Calu3 (cell line): ENCODE results near the gene C5orf63. TPM values are rescaled to one million over a fixed set of nuclear protein-coding genes. Genes with fewer than 3 reads are reported as not detected.

Experiments used
- BruUV-seq: library from RNA; stranded (reverse); fragments of 400-500 nt; replicated peaks from 2 replicates; lab custom pipeline; 2021; lab: Mats Ljungman, UMichigan
- CTCF ChIA-PET: fragments of 300-600 bp; sonication (Branson Sonifier 250); formaldehyde crosslinking; loops from one replicate; lab custom pipeline; 2022; ENCODE audit warnings: antibody characterized with exemption; lab: Charles Lee
- DNase-seq: peaks from one replicate; pipeline ENCODE4 v3.0.0; 2022
- H3K27ac Mint-ChIP-seq: one replicate; pipeline ENCODE4 v1.8.0; 2022; ENCODE audit warnings: mixed read lengths; ENCODE audit not compliant: unreplicated experiment
- H3K27me3 Mint-ChIP-seq: one replicate; pipeline ENCODE4 v1.8.0; 2022; ENCODE audit warnings: mixed read lengths; ENCODE audit not compliant: unreplicated experiment
- H3K36me3 Mint-ChIP-seq: one replicate; pipeline ENCODE4 v1.8.0; 2022; ENCODE audit warnings: mild to moderate bottlenecking, moderate library complexity, mixed read lengths; ENCODE audit not compliant: insufficient read depth, unreplicated experiment
- H3K4me1 Mint-ChIP-seq: one replicate; pipeline ENCODE4 v1.8.0; 2022; ENCODE audit warnings: mild to moderate bottlenecking, low read depth, mixed read lengths; ENCODE audit not compliant: unreplicated experiment
- H3K4me3 Mint-ChIP-seq: one replicate; pipeline ENCODE4 v1.8.0; 2022; ENCODE audit warnings: mild to moderate bottlenecking, low read depth, moderate library complexity, mixed read lengths; ENCODE audit not compliant: unreplicated experiment
- H3K9me3 Mint-ChIP-seq: one replicate; pipeline ENCODE4 v1.8.0; 2022; ENCODE audit warnings: low read depth, mixed read lengths; ENCODE audit not compliant: unreplicated experiment
- CTCF ChIP-seq: fragments of 200-600 bp; IDR thresholded peaks from one replicate; pipeline ENCODE4 v1.8.0; 2022; ENCODE audit warnings: antibody characterized with exemption; ENCODE audit not compliant: unreplicated experiment
- intact Hi-C: fragments of 100-400 bp; cut with micrococcal nuclease; formaldehyde crosslinking; loops from one replicate; pipeline ENCODE4 v1.10.0; 2022; ENCODE audit not compliant: unreplicated experiment
- total RNA-seq: library from RNA; stranded (reverse); gene quantifications from 2 replicates; pipeline ENCODE4 v1.2.3, GENCODE V29; 2022

Gene C5orf63
- total RNA-seq, 1 experiment from 2014 or later = 13.2 TPM

- H3K27ac Mint-ChIP-seq = peak overlapping the region; percentile 64
Observed at GRCh38 chr5:127004721-127005120, 68.6 kb downstream of the C5orf63 start.

GRCh38 chr5:127003798-127004495 is 69.4 kb downstream of the C5orf63 start:
- CTCF ChIA-PET = interaction anchor here (0.6 to 1.0 kb wide), 2 partner anchors 25 to 355 kb away, joined by 3 read pairs; no protein-coding TSS in a partner anchor
- H3K4me1 Mint-ChIP-seq = peaks cover 38% of the 10 kb centered on the region
- peak overlapping the region; percentile 64 for H3K27ac Mint-ChIP-seq
- H3K4me3 Mint-ChIP-seq = peak overlapping the region; percentile 53
- intact Hi-C loops = loop anchor here (2.0 to 5.0 kb wide), 3 partner anchors 23 to 87 kb away; partner anchors contain the start of gene C5orf63
- no peak for TF ChIP-seq CTCF
- peaks cover 8% of the 10 kb centered on the region for H3K36me3 Mint-ChIP-seq
- H3K9me3 Mint-ChIP-seq = peaks cover 4% of the 10 kb centered on the region
- DNase-seq = peak; percentile 80
- BruUV-seq = no TSS peak
- no peaks in the 10 kb centered on the region for H3K27me3 Mint-ChIP-seq

More at GRCh38 chr5:127004721-127005120, 68.6 kb downstream of the C5orf63 start:
- DNase-seq = no peak
- Mint-ChIP-seq H3K4me1 (peaks cover 38% of the 10 kb centered on the region), H3K27me3 (no peaks in the 10 kb centered on the region), H3K9me3 (peaks cover 4% of the 10 kb centered on the region), H3K36me3 (peaks cover 8% of the 10 kb centered on the region), H3K4me3 (no peak overlapping the region)
- intact Hi-C loops = loop anchor here (2.0 to 5.0 kb wide), 3 partner anchors 22 to 87 kb away; partner anchors contain the start of gene C5orf63
- TF ChIP-seq CTCF = no peak
- no TSS peak for BruUV-seq
- CTCF ChIA-PET = interaction anchor here (0.6 to 0.7 kb wide), 3 partner anchors 288 to 439 kb away, joined by 3 read pairs; no protein-coding TSS in a partner anchor

- H3K36me3 Mint-ChIP-seq = peaks cover 8% of the 10 kb centered on the region
- H3K27me3 Mint-ChIP-seq = no peaks in the 10 kb centered on the region
- DNase-seq = peak; percentile 7
- H3K4me1 Mint-ChIP-seq = peaks cover 38% of the 10 kb centered on the region
- H3K27ac Mint-ChIP-seq = peak overlapping the region; percentile 96
- H3K9me3 Mint-ChIP-seq = peaks cover 4% of the 10 kb centered on the region
- CTCF ChIA-PET = no interaction called here
- TF ChIP-seq CTCF = no peak
- intact Hi-C loops = loop anchor here (5.0 kb wide), 1 partner anchor 85 kb away; no protein-coding TSS in a partner anchor
- peak overlapping the region; percentile 53 for H3K4me3 Mint-ChIP-seq
- BruUV-seq = no TSS peak
Observed at GRCh38 chr5:127002390-127002789, 70.9 kb downstream of the C5orf63 start.

- H3K9me3 Mint-ChIP-seq = peaks cover 4% of the 10 kb centered on the region
- CTCF ChIA-PET = interaction anchor here (0.5 kb wide), 1 partner anchor 1534 kb away, joined by 4 read pairs; no protein-coding TSS in a partner anchor
- TF ChIP-seq CTCF = no peak
- peaks cover 38% of the 10 kb centered on the region for H3K4me1 Mint-ChIP-seq
- no peak for DNase-seq
- H3K27me3 Mint-ChIP-seq = no peaks in the 10 kb centered on the region
- intact Hi-C loops = loop anchor here (5.0 kb wide), 1 partner anchor 84 kb away; no protein-coding TSS in a partner anchor
- peaks cover 8% of the 10 kb centered on the region for H3K36me3 Mint-ChIP-seq
- peak overlapping the region; percentile 96 for H3K27ac Mint-ChIP-seq
- H3K4me3 Mint-ChIP-seq = no peak overlapping the region
- BruUV-seq = no TSS peak
Observed at GRCh38 chr5:127001621-127002296, 71.5 kb downstream of the C5orf63 start.
